Gastrocnemius medialis (tissue), 4 donors: Measurements from ENCODE around the gene SEMA6D.

Experiments used
- POLR2A ChIP-seq, 2 donors: fragments of 450-650 bp; IDR thresholded peaks; one replicate each; pipeline ENCODE4 v1.6.1; 2017; ENCODE audit warnings: antibody characterized with exemption in 2 of 2, mild to moderate bottlenecking in 2 of 2, moderate library complexity in 2 of 2
- TF ChIP-seq, protein P1 (sequence below), 5 experiments: fragments of 450-650 bp in 3 of 5; fragments of 200-600 bp in 2 of 5; sonication (generic) in 2 of 5; IDR thresholded peaks in 4 of 5; conservative IDR thresholded peaks in 1 of 5; 1 replicate in 4 of 5; 2 replicates in 1 of 5; pipeline ENCODE4 v1.5.1; 2016 to 2019; ENCODE audit warnings: antibody characterized with exemption in 5 of 5, mild to moderate bottlenecking in 3 of 5, moderate library complexity in 3 of 5

DNA sequence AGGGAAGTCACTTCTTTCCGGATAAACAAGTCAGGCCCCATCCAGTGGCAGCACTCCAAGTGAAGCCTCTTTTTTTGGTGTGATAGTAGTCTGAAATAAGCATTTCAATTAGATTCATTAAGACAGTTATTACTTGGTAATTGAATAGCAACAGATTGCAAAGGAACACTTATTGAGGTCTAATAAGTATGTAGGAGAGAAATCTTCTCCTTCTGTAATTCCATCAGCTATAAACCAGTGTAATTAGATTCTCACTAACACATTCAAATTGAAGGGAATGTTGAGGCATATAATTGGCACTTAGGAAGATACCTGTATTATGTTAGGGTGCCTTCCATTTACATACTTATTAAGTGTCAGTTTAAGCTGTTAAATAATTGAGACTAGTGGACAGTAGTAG is 73.9 kb downstream of the SEMA6D start:
- TF ChIP-seq, protein P1, sequence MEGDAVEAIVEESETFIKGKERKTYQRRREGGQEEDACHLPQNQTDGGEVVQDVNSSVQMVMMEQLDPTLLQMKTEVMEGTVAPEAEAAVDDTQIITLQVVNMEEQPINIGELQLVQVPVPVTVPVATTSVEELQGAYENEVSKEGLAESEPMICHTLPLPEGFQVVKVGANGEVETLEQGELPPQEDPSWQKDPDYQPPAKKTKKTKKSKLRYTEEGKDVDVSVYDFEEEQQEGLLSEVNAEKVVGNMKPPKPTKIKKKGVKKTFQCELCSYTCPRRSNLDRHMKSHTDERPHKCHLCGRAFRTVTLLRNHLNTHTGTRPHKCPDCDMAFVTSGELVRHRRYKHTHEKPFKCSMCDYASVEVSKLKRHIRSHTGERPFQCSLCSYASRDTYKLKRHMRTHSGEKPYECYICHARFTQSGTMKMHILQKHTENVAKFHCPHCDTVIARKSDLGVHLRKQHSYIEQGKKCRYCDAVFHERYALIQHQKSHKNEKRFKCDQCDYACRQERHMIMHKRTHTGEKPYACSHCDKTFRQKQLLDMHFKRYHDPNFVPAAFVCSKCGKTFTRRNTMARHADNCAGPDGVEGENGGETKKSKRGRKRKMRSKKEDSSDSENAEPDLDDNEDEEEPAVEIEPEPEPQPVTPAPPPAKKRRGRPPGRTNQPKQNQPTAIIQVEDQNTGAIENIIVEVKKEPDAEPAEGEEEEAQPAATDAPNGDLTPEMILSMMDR (IDR thresholded peaks at IDR 0.05 in 4 of 5, conservative IDR thresholded peaks at IDR 0.05 in 1 of 5), result no peak
- TF ChIP-seq POLR2A (IDR thresholded peaks at IDR 0.05), result no peak
